Hematopoietic multipotent progenitor cell treated with erythropoietin and hydrocortisone succinate and interleukin-3 and kit ligand, for 4 days (in vitro differentiated cells): ENCODE measurements around the gene ALDH8A1.
A peak's percentile ranks its signal among the peaks of the same experiment; 100 is the strongest.

Source experiments
- DNase-seq: peaks from one replicate; pipeline ENCODE4 v3.0.0-alpha.2; 2015

The ALDH8A1 gene

GRCh38 chr6:134949927-134950326 lies at the start of gene ALDH8A1:
Gene ALDH8A1 (minus strand): TSS chr6:134950101. CDS start chr6:134950053, 48 bp downstream.
- no peak for DNase-seq

- DNase-seq = no peak
These were observed 49.2 kb upstream of the ALDH8A1 start for GRCh38 chr6:134999107-134999506.

- DNase-seq = peak; percentile 70
These were observed 47.5 kb upstream of the ALDH8A1 start for GRCh38 chr6:134997133-134997995.

- DNase-seq = no peak
These were observed 45.6 kb upstream of the ALDH8A1 start for GRCh38 chr6:134995536-134995935.

GRCh38 chr6:134994431-134994830 lies 44.5 kb upstream of the ALDH8A1 start:
- DNase-seq = no peak

GRCh38 chr6:134992155-134992554 lies 42.3 kb upstream of the ALDH8A1 start:
- DNase-seq = no peak

GRCh38 chr6:134990262-134990661 lies 40.4 kb upstream of the ALDH8A1 start:
- DNase-seq = no peak

GRCh38 chr6:134984821-134985220 lies 34.9 kb upstream of the ALDH8A1 start:
- no peak for DNase-seq

GRCh38 chr6:134983823-134984222 lies 33.9 kb upstream of the ALDH8A1 start:
- DNase-seq = no peak

GRCh38 chr6:134982161-134982560 lies 32.3 kb upstream of the ALDH8A1 start:
- no peak for DNase-seq

- peak; percentile 89 for DNase-seq
These were observed 30.9 kb upstream of the ALDH8A1 start for GRCh38 chr6:134980846-134981245.

GRCh38 chr6:134979142-134979541 lies 29.2 kb upstream of the ALDH8A1 start:
- no peak for DNase-seq

- DNase-seq = no peak
These were observed 24.5 kb upstream of the ALDH8A1 start for GRCh38 chr6:134974370-134974769.

GRCh38 chr6:134967711-134968110 lies 17.8 kb upstream of the ALDH8A1 start:
- no peak for DNase-seq

GRCh38 chr6:134964451-134965203 lies 14.7 kb upstream of the ALDH8A1 start:
- no peak for DNase-seq

- DNase-seq = no peak
These were observed 12.5 kb upstream of the ALDH8A1 start for GRCh38 chr6:134962421-134962820.

- DNase-seq = peak; percentile 46
These were observed 11.5 kb upstream of the ALDH8A1 start for GRCh38 chr6:134961366-134961765.

- DNase-seq = no peak
These were observed 9.7 kb upstream of the ALDH8A1 start for GRCh38 chr6:134959603-134960002.

- DNase-seq = no peak
These were observed 6.8 kb upstream of the ALDH8A1 start for GRCh38 chr6:134956676-134957075.

GRCh38 chr6:134956032-134956431 lies 6.1 kb upstream of the ALDH8A1 start:
- peak; percentile 19 for DNase-seq

- DNase-seq = peak; percentile 12
These were observed 4.5 kb upstream of the ALDH8A1 start for GRCh38 chr6:134954272-134955000.

GRCh38 chr6:134951494-134952263 lies 1.8 kb upstream of the ALDH8A1 start:
- DNase-seq = no peak

- DNase-seq = no peak
These were observed 581 bp upstream of the ALDH8A1 start for GRCh38 chr6:134950482-134950881.
